Stromal cell of bone marrow (primary cell): ENCODE data around the gene PRRG2.

ENCODE experiments used
- DNase-seq: peaks from one replicate; pipeline ENCODE4 v3.0.0-alpha.2; 2012; ENCODE audit warnings: low read depth

Gene PRRG2

DNA sequence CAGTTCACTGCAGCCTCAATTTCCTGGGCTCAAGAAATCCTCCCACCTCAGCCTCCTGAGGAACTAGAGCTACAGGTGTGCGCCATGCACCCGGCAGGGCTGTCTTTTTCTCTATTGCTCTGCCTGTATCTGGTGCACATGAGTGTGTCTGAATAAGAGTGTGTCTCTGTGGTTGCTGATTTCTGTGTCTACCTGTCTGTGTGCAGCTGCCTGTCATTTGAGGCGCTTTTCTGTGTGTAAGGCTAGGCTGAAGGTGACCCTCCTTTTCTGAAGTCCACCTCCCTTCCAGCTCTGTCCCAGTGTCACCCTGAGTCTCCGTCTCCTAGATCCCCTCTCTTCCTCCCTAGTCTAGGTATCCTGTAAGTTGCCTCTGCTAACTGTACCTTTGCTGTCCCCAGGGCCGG is 8.4 kb downstream of the PRRG2 start:
- no peak for DNase-seq

DNA sequence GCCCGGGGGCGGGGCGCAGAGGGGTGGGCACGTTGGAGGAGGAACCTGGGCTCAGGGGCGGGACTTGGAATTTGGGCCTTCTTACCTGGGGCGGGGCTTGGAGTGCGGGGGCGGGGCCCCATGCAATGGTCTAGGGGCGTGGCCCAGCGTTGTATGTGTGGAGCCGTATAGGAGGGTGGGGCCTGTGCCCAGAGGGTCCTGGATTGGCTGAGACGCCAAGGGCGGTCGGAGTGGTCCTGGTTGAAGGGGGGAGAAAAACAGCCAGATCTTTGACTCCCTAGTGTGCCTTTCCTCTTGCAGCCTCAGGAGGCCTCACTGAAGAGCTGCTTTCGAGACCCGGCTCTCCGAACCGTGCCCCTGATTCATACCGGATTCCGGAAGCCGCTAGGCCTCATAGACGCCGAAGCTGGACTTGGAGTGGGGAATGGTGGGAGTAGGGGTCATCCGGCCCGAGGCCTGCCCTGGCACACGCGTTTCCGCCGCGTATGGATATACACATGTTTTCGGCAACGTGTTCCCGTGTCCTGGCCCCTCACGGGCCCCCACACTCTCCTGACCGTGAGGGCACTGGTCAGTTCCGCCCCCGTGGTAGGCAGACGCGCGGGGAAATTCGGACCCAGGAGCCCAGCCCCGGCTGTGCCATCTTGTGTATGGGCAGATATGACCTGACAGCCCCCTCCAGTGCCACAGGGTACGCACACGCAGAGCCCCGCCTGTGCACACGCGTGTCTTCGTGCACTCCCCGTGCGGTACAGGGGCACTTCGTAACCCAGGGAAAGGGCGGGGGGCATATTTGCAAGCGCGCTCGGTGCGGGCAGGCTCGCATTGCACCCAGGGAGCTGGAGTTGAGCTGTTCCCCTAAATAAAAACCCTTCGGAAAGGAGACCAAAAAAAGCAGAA is 9.2 kb downstream of the PRRG2 start:
- DNase-seq = peak; percentile 87

DNA sequence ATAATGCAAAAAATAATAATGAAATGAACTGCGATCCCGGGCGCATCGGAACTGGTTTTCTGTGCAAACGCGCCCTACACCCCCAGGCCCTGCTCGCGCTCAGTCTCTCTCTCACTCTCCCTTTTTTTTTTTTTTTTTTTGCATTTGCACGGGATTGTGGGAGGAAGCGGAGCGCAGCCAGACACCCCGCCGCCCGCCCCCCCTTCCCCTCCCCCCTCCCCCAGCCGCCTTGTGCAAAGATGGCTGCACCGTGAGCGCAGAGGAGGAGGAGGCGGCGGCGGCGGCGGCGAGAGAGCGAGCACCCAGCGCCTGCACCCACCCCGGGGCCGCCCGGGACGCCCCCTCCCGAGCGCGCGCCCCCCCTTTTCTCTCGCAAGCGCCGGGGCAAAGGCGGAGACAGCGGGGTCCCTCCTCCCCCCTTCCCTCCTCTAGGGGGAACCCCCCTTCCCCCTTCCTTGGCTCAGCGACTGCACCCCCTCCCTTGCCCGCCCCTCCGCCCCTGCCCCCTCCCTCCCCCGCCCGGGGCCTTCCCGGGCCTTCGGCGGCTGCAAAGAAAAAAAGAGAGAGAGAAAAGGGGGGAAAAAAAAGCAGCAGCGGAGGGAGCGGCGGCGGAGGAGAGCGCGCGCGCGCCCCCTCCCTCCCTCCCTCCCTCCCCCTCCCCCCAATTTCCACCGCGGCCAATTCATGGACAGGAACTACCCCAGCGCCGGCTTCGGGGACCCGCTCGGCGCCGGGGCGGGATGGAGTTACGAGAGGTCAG is 10.0 kb downstream of the PRRG2 start, which contains the start of gene PRR12:
Gene PRR12, plus strand, starts transcription at position 212 of the 760 bp plus-strand sequence. Its CDS starts 473 bp downstream, at position 685.
- DNase-seq = peak; percentile 53

DNA sequence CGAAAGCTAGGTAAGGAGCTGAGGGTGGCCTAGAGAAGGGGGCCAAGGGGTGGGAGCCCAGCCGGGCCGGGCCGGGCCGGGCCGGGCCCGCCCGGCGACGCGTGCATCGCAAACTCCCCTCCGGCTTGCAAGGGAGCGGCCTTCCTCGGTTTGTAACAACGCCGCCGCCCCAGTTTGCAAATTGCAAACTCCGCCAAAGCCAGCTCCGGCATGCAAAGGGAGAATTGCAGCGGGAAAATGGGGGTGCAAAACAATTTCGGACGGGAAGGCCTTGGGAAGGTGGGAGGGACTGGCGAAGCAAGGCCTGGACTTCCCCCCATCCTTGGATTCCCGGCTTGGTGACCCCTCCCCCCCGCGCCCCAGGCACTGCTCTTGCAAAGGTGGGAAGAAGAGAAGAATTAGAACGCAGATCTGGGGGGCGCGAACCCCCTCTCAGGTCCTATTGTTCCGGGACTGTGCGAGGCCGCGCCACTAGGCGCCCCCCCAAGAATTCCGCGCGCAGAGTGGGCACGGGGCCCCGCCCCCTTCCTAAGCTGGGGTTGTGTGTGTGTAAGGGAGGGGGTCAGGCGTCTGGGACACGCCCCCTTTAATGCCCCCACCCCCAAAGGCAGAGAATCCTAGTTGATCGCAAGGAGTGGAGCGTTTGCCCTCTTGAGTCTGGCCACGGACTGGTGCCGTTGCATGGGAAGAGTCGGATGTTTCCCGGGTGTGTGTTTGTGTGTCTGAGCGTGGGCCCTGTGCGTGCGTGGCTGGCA is 10.8 kb downstream of the PRRG2 start:
- DNase-seq = no peak

DNA sequence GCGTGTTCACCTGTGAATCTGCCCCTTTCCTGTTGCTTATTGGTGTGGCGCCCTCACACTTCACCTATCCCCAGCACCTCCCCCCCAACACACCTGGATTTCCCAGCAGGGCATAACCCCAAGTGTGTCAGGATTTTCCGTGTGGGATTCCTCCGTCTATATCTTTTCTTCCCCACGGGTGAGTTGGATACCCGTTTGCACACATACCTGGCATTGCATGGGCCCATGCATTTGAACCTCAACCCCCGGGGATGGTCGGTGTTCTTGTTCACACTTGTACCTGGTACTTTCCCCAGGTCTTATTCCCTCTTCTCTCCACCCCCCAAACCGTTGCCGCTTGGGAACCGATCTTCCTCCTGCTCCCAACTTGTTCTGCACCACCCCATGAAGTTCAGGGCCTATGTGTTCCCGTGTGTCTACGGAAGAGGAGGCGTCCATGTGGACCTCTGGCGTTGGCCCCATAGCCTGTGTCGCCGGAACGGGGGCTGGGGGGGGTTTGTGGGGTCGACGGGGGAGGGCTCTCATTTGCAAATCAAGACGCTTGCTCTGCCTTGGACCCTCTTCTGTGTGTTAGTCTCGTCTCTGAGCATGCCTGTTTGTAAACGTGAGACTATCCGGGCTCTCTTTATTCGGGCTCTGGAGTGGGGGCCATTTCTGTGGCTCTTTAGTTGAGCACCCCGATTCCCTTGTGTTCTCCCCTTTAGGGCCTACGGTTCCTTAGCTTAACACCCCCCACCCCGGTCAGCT is 11.5 kb downstream of the PRRG2 start:
- no peak for DNase-seq

DNA sequence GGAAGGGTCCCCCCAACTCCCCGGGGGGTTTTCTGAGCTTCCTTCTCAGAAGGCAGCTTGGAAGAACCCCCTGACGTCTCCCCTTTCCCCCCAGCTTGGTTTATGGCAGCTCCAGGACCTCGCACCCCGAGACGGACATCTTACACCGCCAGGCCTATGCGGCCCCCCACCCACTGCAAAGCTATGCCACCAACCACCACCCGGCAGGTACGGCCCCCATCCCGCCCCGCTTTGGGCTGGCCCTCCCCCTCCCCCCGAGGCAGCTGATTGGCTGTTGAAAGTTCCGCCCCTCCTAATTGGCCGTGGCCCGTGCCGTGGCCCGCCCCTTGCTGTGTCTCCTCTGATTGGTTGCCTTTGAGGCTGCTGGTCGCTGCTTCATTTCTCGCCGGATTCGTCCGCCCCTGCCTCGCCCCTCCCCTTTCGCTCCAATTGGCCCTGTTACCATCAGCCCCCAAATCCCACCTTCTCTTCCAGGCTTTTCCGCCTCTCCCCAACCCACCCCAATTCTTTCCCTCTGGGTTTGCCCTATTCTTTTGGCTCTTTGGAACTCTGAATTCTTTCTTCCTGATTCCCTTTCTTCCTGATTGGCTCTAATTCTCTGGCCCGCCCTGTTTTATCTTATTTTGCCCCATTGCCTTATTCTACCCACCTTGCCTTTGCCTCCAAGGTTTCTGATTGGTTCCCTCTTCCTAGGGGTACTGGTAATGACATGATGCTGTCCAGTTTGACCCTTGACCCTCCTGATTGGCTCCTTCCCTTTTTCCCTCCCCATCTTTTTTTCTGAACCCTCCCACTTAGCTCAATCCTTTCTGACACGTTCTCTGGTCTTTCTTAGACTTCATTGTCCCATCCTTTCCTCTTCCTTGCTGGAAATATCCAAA is 12.4 kb downstream of the PRRG2 start:
- DNase-seq = peak; percentile 84

DNA sequence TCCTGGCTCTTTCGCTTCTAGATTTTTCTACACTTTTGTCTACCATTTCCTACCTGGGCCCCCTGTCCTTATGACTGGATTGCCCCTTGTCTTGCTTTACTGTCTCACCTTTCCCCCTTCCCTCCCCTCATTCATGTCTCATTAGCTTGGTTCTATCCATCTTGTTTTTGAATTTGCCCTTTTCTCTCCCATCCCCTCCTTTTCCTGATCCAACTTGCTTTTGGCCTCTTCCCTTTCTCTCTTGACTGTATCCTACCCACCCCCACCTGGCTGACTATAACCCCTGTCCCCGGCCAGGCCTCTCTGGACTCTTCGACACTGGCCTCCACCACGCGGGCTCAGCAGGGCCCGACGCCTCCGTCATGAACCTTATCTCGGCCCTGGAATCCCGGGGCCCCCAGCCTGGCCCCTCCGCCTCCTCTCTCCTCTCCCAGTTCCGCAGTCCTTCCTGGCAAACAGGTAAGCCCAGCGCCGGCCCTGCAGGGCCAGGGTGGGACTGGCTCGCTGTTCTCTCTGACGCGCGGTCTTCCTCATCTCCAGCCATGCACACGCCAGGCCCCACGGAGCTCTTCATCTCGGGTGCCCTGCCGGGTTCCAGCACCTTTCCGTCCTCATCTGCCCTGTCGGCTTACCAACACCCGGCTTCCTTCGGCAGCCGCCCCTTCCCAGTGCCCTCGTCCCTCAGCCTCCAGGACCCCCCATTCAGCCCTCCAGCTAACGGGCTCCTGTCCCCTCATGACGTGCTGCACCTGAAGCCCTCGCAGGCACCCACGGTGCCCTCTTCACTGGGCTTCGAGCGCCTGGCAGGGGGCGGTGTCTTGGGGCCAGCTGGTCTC is 13.3 kb downstream of the PRRG2 start:
- no peak for DNase-seq

DNA sequence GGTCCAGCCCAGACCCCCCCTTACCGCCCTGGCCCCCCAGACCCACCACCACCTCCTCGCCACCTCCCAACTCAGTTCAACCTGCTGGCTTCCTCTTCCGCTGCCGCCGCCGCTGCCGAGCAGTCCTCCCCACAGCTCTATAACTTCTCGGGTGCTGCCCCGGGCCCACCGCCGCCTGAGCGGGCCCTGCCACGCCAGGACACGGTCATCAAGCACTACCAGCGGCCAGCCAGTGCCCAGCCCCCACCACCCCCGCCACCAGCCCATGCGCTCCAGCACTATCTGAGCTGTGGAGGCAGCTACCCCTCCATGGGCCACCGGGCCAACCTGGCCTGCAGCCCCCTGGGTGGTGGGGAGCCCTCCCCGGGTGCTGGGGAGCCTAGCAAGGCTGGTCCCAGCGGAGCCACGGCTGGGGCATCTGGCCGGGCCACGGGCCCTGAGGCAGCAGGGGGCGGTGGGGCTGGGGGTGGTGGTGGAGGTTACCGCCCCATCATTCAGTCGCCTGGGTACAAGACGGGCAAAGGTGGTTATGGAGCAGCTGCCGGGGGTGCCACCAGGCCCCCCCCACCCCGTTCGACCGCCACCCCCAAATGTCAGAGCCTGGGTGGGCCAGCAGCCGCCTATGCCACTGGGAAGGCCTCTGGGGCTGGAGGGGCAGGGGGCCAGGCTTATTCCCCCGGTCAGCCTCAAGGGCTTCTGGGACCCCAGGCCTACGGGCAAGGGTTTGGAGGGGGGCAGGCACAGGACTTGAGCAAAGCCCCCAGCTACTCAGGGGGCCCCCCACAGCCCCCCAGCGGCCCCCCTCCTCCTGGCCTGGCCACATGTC is 14.1 kb downstream of the PRRG2 start:
- DNase-seq = no peak

DNA sequence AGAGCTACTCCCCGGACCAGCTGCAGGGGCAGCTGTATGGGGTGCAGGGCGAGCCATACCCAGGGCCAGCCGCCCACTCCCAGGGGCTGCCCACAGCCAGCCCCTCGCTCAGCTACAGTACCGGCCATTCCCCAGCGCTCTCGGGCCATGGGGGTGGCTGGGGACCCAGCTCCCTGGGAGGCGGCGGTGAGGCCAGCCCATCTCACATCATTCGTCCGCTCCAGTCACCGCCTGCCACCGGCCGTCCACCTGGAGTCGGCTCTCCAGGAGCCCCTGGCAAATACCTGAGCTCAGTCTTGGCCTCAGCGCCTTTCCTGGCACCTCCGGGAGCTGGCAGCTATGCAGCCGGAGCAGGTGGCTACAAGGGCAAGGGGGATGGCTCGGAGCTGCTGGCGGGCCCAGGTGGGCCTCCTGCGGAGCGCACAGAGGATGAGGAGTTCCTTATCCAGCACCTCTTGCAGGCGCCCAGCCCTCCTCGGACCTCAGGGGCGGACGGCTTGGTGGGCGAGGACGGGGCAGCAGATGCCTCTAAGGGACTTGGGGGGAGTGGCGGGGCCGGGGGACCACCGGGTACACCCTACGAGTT is 14.8 kb downstream of the PRRG2 start:
- no peak for DNase-seq

DNA sequence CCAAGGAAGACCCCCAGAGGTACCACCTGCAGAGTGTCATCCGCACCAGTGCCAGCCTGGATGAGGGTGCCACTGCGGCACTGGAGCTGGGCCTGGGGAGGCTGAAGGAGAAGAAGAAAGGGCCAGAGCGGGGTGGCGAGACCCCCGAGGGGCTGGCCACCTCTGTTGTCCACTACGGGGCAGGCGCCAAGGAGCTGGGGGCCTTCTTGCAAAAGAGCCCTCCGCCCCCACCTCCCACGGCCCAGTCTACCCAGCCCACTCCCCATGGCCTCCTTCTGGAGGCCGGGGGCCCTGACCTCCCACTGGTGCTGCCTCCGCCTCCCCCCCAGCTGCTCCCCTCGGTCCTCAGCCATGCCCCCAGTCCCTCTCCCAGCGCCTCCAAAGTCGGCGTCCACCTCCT is 15.3 kb downstream of the PRRG2 start:
- DNase-seq = no peak

DNA sequence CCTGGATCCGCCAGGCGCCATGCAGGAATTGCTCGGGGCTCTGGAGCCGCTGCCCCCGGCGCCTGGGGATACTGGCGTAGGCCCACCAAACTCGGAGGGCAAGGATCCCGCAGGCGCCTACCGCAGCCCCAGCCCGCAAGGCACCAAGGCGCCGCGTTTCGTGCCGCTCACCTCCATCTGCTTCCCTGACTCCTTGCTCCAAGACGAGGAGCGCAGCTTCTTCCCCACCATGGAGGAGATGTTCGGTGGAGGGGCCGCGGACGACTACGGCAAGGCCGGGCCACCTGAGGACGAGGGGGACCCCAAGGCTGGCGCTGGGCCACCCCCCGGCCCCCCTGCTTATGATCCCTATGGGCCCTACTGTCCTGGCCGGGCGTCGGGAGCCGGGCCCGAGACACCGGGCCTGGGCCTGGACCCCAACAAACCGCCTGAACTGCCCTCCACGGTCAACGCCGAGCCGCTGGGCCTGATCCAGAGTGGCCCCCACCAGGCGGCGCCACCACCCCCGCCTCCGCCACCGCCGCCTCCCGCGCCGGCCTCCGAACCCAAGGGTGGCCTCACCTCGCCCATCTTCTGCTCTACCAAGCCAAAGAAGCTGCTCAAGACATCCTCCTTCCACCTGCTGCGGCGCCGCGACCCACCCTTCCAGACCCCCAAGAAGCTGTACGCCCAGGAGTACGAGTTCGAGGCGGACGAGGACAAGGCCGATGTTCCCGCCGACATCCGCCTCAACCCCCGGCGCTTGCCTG is 16.0 kb downstream of the PRRG2 start:
- DNase-seq = no peak

DNA sequence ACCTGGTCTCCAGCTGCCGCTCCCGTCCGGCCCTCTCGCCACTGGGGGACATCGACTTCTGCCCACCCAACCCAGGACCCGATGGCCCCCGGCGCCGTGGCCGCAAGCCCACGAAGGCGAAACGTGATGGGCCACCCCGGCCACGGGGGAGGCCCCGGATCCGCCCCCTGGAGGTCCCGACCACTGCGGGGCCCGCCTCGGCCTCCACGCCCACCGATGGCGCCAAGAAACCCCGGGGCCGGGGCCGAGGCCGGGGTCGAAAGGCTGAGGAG is 16.5 kb downstream of the PRRG2 start:
- DNase-seq = no peak

DNA sequence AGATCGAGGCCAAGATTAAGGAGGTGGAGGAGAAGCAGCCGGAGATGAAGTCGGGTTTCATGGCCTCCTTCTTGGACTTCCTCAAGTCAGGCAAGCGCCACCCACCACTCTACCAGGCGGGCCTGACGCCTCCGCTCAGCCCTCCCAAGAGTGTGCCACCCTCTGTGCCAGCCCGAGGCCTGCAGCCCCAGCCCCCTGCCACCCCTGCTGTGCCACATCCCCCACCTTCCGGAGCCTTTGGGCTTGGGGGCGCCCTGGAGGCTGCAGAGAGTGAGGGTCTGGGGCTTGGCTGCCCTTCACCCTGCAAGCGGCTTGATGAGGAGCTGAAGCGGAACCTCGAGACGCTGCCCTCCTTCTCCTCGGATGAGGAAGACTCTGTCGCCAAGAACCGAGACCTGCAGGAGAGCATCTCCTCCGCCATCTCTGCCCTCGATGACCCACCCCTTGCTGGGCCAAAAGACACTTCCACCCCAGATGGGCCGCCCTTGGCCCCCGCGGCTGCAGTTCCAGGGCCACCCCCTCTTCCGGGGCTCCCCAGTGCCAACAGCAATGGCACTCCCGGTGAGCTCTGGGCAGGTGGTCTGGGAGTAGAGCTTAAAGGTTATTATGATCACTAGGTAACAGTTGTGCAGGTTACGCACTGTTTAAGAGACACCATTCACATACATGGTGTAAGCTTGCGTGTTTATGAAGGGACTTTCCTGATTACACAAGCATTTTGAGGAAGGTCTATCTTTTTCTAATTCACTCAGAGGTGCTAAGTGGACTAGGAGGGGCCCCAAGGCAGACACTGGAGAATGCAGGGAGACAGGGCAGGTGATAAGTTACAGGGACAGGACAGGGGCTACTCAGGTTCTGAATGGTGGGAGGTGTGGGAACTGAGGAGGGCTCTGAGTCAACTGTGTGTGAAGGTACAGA is 18.5 kb downstream of the PRRG2 start:
- DNase-seq = no peak

DNA sequence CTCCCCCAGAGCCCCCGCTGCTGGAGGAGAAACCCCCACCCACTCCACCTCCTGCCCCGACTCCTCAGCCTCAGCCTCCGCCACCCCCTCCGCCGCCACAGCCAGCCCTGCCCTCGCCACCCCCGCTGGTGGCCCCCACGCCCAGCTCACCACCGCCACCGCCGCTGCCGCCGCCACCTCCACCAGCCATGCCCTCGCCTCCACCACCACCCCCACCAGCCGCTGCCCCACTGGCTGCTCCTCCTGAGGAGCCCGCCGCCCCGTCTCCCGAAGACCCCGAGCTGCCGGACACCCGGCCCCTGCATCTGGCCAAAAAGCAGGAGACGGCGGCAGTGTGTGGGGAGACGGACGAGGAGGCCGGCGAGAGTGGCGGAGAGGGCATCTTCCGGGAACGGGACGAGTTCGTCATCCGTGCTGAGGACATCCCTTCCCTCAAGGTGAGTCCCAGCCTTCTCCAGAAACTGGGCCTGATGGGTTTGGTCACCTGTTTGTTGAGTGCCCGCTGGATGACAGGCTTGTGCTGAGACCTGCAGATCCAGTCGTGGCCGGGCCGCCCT is 20.4 kb downstream of the PRRG2 start:
- no peak for DNase-seq

DNA sequence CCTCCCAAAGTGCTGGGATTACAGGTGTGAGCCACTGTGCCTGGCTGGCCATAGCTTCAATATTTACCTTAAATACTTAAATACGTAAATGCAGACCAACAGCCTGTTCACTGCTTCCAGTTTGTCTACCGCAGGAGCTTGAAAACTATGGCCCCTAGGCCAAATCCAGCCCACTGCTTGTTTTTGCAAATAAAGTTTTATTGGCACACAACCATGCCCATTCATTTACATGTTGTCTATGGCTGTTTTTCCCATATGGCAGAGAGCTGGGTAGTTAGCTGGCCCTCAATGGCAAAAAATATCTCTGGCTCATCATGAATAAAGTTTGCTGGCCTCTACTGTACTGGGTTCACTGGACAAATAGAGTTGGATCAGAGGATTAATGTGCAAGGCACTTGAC is 21.7 kb downstream of the PRRG2 start:
- DNase-seq = no peak

DNA sequence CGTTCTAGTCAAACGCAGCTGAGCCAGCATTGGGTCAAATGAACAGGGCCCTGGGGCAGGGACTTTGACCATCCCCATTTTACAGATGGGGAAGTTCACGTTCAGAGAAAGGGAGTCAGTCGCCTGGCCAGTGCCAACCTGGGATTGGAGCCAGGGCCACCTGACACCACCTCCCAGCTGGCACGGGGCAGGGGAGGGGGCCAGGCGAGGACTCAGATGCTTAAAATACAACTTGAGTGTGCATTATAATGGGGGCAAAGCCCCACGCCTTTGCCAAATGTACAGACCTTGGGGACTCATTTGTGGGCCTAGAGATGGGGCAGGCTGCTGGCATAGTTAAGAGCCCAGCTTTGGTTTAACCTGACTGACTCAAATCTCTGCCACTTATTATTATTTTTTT is 24.5 kb downstream of the PRRG2 start:
- no peak for DNase-seq
